Activated T-helper 2 cell treated with anti-CD3 and anti-CD28 coated beads, Interferon-gamma antibody, Interleukin-2, Interleukin-4, amounts not matched to agents 10 μg/mL and 5 μg/mL and 100 μg/mL, durations not matched to agents 14 hours and 24 hours and 36 hours (primary cell): ENCODE data around the gene ZNF594. TPM values are rescaled to one million over a fixed set of nuclear protein-coding genes. Genes with fewer than 3 reads are reported as not detected.
"Not testable (repeated sequence)": the region's sequence is repeated elsewhere in the genome, so short reads cannot be mapped to it uniquely, and the experiment has no call there.

Experiments used
- DNase-seq: peaks from one replicate; pipeline ENCODE4 v3.0.0; 2021; ENCODE audit warnings: low spot score
- H3K27ac Mint-ChIP-seq: one replicate; pipeline ENCODE4 v1.8.0; 2021; ENCODE audit warnings: mixed read lengths
- H3K27me3 Mint-ChIP-seq: one replicate; pipeline ENCODE4 v1.8.0; 2021; ENCODE audit warnings: low read depth, mixed read lengths
- H3K36me3 Mint-ChIP-seq: one replicate; pipeline ENCODE4 v1.8.0; 2021; ENCODE audit warnings: low read depth, mixed read lengths
- H3K4me1 Mint-ChIP-seq: one replicate; pipeline ENCODE4 v1.8.0; 2021; ENCODE audit warnings: low read depth, mixed read lengths
- H3K4me3 Mint-ChIP-seq: one replicate; pipeline ENCODE4 v1.8.0; 2021; ENCODE audit warnings: low read depth, mild to moderate bottlenecking, moderate library complexity, mixed read lengths
- H3K9me3 Mint-ChIP-seq: one replicate; pipeline ENCODE4 v1.8.0; 2021; ENCODE audit warnings: mixed read lengths
- intact Hi-C: fragments of 100-400 bp; cut with micrococcal nuclease; formaldehyde crosslinking; loops from one replicate; pipeline ENCODE4 v1.15.1; 2023
- total RNA-seq: library from RNA; stranded (reverse); gene quantifications from 2 replicates; pipeline ENCODE4 v1.2.3, GENCODE V29; 2022

The ZNF594 gene
- total RNA-seq, 1 donor from 2014 or later, result 8.9 TPM

- no peak overlapping the region for H3K4me3 Mint-ChIP-seq
- intact Hi-C loops, result no loop called here
- H3K4me1 Mint-ChIP-seq, result no peaks in the 10 kb centered on the region
- peak; percentile 5 for DNase-seq
- H3K27ac Mint-ChIP-seq, result no peak overlapping the region
- H3K9me3 Mint-ChIP-seq, result no peaks in the 10 kb centered on the region
- H3K36me3 Mint-ChIP-seq, result no peaks in the 10 kb centered on the region
- no peaks in the 10 kb centered on the region for H3K27me3 Mint-ChIP-seq
Observed at GRCh38 chr17:5131146-5131715, 60.4 kb downstream of the ZNF594 start.

- DNase-seq, H3K4me3 Mint-ChIP-seq, H3K27me3 Mint-ChIP-seq, H3K36me3 Mint-ChIP-seq, H3K27ac Mint-ChIP-seq, H3K4me1 Mint-ChIP-seq, intact Hi-C loops, H3K9me3 Mint-ChIP-seq: not testable (repeated sequence)
Observed at GRCh38 chr17:5130687-5131086, 61.0 kb downstream of the ZNF594 start.

- H3K9me3 Mint-ChIP-seq, DNase-seq, H3K27ac Mint-ChIP-seq, H3K4me1 Mint-ChIP-seq, H3K36me3 Mint-ChIP-seq, H3K27me3 Mint-ChIP-seq, intact Hi-C loops, H3K4me3 Mint-ChIP-seq: not testable (repeated sequence)
Observed at GRCh38 chr17:5130261-5130660, 61.4 kb downstream of the ZNF594 start.

GRCh38 chr17:5129770-5130169 is 61.9 kb downstream of the ZNF594 start:
- H3K36me3 Mint-ChIP-seq, H3K27ac Mint-ChIP-seq, H3K4me3 Mint-ChIP-seq, H3K9me3 Mint-ChIP-seq, intact Hi-C loops, DNase-seq, H3K27me3 Mint-ChIP-seq, H3K4me1 Mint-ChIP-seq: not testable (repeated sequence)

Other genes with a start within 250 kb of the ZNF594 start
- 1,460 and 1,475 TPM in 2 replicates for gene PFN1, start 243.3 kb downstream of the ZNF594 start, total RNA-seq
- 45.7 and 47.9 TPM in 2 replicates for gene ENO3, start 240.7 kb downstream of the ZNF594 start, total RNA-seq
- 66.5 and 70.4 TPM in 2 replicates for gene SPAG7, start 224.1 kb downstream of the ZNF594 start, total RNA-seq
- gene CAMTA2, start 204.2 kb downstream of the ZNF594 start, total RNA-seq, result 90.2 and 92.3 TPM in 2 replicates
- gene INCA1, start 194.3 kb downstream of the ZNF594 start, total RNA-seq, result 0.43 and 0.53 TPM in 2 replicates
- gene KIF1C, start 193.9 kb downstream of the ZNF594 start, total RNA-seq, result 51.0 and 51.4 TPM in 2 replicates
- 0.14 TPM in 2 replicates for gene SLC52A1, start 156.4 kb downstream of the ZNF594 start, total RNA-seq
- gene ZFP3, start 113.4 kb downstream of the ZNF594 start, total RNA-seq, result 1.4 and 1.9 TPM in 2 replicates
- gene ZNF232, start 80.0 kb downstream of the ZNF594 start, total RNA-seq, result 12.4 and 16.5 TPM in 2 replicates
- gene USP6, start 75.8 kb downstream of the ZNF594 start, total RNA-seq, result 0.07 TPM in 1 of 2 replicates, not detected in the other
- gene SCIMP, start 43.0 kb upstream of the ZNF594 start, total RNA-seq, result not detected in 2 replicates
- 45.8 and 53.2 TPM in 2 replicates for gene RABEP1, start 90.4 kb upstream of the ZNF594 start, total RNA-seq
- gene NUP88, start 227.8 kb upstream of the ZNF594 start, total RNA-seq, result 139 and 152 TPM in 2 replicates
- gene RPAIN, start 228.3 kb upstream of the ZNF594 start, total RNA-seq, result 61.0 and 63.1 TPM in 2 replicates
- gene C1QBP, start 247.3 kb upstream of the ZNF594 start, total RNA-seq, result 363 and 372 TPM in 2 replicates